Skin epidermis (tissue), 12 donors: ENCODE data around the gene DYNLT1.
"Not testable (repeated sequence)": the region's sequence is repeated elsewhere in the genome, so short reads cannot be mapped to it uniquely, and the experiment has no call there.

Source experiments
- H3K27ac ChIP-seq, 21 experiments: fragments of 200-600 bp; sonication (generic) in 11 of 21; one replicate each; pipeline ENCODE4 v1.5.0; 2020; ENCODE audit warnings: mild to moderate bottlenecking in 3 of 21, inconsistent platforms in 2 of 21, moderate library complexity in 2 of 21
- H3K4me3 ChIP-seq, 7 experiments: fragments of 200-600 bp; sonication (generic) in 2 of 7; one replicate each; pipeline ENCODE4 v1.5.0; 2020; ENCODE audit warnings: inconsistent platforms in 2 of 7, mild to moderate bottlenecking in 2 of 7, moderate library complexity in 1 of 7

Gene DYNLT1

GRCh38 chr6:158608221-158608620, 36.3 kb downstream of the DYNLT1 start:
- no peak overlapping the region for H3K27ac ChIP-seq
- no peak overlapping the region for H3K4me3 ChIP-seq

- Histone ChIP-seq H3K4me3 (no peak overlapping the region), H3K27ac (no peak overlapping the region)
Measured at GRCh38 chr6:158607411-158608170, 37.0 kb downstream of the DYNLT1 start.

- Histone ChIP-seq H3K27ac (no peak overlapping the region), H3K4me3 (no peak overlapping the region)
Measured at GRCh38 chr6:158606935-158607334, 37.6 kb downstream of the DYNLT1 start.

- not testable (repeated sequence) for H3K4me3 ChIP-seq, H3K27ac ChIP-seq
Measured at GRCh38 chr6:158606011-158606410, 38.5 kb downstream of the DYNLT1 start.

GRCh38 chr6:158605266-158605878, 39.2 kb downstream of the DYNLT1 start:
- Histone ChIP-seq H3K27ac (no peak overlapping the region), H3K4me3 (no peak overlapping the region)

GRCh38 chr6:158604048-158604406, 40.5 kb downstream of the DYNLT1 start:
- no peak overlapping the region for H3K27ac ChIP-seq
- H3K4me3 ChIP-seq, result no peak overlapping the region

- Histone ChIP-seq H3K27ac (no peak overlapping the region), H3K4me3 (no peak overlapping the region)
Measured at GRCh38 chr6:158603261-158604047, 41.1 kb downstream of the DYNLT1 start.

- H3K4me3 ChIP-seq, result no peak overlapping the region
- no peak overlapping the region for H3K27ac ChIP-seq
Measured at GRCh38 chr6:158599635-158600034, 44.9 kb downstream of the DYNLT1 start.

- Histone ChIP-seq H3K4me3 (no peak overlapping the region), H3K27ac (no peak overlapping the region)
Measured at GRCh38 chr6:158597565-158597964, 47.0 kb downstream of the DYNLT1 start.

GRCh38 chr6:158596861-158597260, 47.7 kb downstream of the DYNLT1 start:
- H3K27ac ChIP-seq, result no peak overlapping the region
- H3K4me3 ChIP-seq, result no peak overlapping the region

- H3K4me3 ChIP-seq, result no peak overlapping the region
- no peak overlapping the region for H3K27ac ChIP-seq
Measured at GRCh38 chr6:158595223-158595622, 49.3 kb downstream of the DYNLT1 start.

GRCh38 chr6:158593670-158594069, 50.9 kb downstream of the DYNLT1 start:
- Histone ChIP-seq H3K27ac (no peak overlapping the region), H3K4me3 (no peak overlapping the region)

GRCh38 chr6:158591810-158592209, 52.7 kb downstream of the DYNLT1 start:
- no peak overlapping the region for H3K4me3 ChIP-seq
- H3K27ac ChIP-seq, result no peak overlapping the region

- no peak overlapping the region for H3K27ac ChIP-seq
- H3K4me3 ChIP-seq, result no peak overlapping the region
Measured at GRCh38 chr6:158591134-158591809, 53.3 kb downstream of the DYNLT1 start.

GRCh38 chr6:158589366-158589765, 55.2 kb downstream of the DYNLT1 start:
- H3K27ac ChIP-seq, result no peak overlapping the region
- no peak overlapping the region for H3K4me3 ChIP-seq

- Histone ChIP-seq H3K27ac (no peak overlapping the region), H3K4me3 (no peak overlapping the region)
Measured at GRCh38 chr6:158586652-158587051, 57.9 kb downstream of the DYNLT1 start.
